Measurements from ENCODE around the gene MAP3K12.

Gene MAP3K12

DNA sequence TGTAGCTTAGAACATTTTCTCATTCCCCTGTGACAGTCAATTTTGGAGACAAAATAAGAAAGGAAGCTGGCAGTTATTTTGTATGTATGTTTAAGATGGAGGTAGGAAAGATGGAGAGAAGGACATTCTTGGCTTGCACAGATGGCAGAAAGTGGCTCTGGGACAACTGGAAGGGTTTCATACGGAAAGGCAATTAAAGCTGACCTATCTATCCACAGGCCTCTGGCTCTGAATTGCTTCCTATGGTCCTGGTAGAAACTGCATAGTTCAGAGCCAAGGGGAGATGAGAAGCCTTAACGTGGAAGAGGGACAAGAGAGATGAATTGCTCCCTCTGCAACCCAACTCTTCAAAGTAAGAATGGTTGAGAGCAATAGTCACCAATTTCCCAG is 16.0 kb upstream of the MAP3K12 start:
- Histone ChIP-seq H3K4me1 (ENCODE audit: insufficient read depth, low read length, severe bottlenecking) (no peaks in the 10 kb centered on the region), H3K4me2 (ENCODE audit: low read length) (no peak overlapping the region), H3K79me2 (ENCODE audit: insufficient read depth, low read length) (no peaks in the 10 kb centered on the region), H3K9me3 (ENCODE audit: low read length) (no peaks in the 10 kb centered on the region), H4K20me1 (ENCODE audit: insufficient read depth, low read length) (no peaks in the 10 kb centered on the region), H3K36me3 (ENCODE audit: insufficient read depth, low read length) (peaks cover 38% of the 10 kb centered on the region), H3K27me3 (ENCODE audit: insufficient read depth, low read length) (no peaks in the 10 kb centered on the region), H3K4me3 (ENCODE audit: low read depth, low read length, poor library complexity, severe bottlenecking) (no peak overlapping the region), H3K27ac (ENCODE audit: low read depth, low read length, poor library complexity, severe bottlenecking) (no peak overlapping the region), H3F3A (ENCODE audit: insufficient read depth, low read length) (no peaks in the 10 kb centered on the region), H3K9ac (ENCODE audit: low read length) (no peak overlapping the region), H2AFZ (ENCODE audit: low read length) (no peak overlapping the region), H3K9me2 (ENCODE audit: low read depth, low read length) (no peaks in the 10 kb centered on the region)
- TF ChIP-seq, protein P1, sequence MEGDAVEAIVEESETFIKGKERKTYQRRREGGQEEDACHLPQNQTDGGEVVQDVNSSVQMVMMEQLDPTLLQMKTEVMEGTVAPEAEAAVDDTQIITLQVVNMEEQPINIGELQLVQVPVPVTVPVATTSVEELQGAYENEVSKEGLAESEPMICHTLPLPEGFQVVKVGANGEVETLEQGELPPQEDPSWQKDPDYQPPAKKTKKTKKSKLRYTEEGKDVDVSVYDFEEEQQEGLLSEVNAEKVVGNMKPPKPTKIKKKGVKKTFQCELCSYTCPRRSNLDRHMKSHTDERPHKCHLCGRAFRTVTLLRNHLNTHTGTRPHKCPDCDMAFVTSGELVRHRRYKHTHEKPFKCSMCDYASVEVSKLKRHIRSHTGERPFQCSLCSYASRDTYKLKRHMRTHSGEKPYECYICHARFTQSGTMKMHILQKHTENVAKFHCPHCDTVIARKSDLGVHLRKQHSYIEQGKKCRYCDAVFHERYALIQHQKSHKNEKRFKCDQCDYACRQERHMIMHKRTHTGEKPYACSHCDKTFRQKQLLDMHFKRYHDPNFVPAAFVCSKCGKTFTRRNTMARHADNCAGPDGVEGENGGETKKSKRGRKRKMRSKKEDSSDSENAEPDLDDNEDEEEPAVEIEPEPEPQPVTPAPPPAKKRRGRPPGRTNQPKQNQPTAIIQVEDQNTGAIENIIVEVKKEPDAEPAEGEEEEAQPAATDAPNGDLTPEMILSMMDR (IDR thresholded peaks at IDR 0.05; ENCODE audit: low read length), result no peak
- no peak for TF ChIP-seq EZH2 (IDR thresholded peaks at IDR 0.05; ENCODE audit: borderline replicate concordance, low read length)

- TF ChIP-seq EZH2 (IDR thresholded peaks at IDR 0.05; ENCODE audit: borderline replicate concordance, low read length), result no peak
- TF ChIP-seq, protein P1 (IDR thresholded peaks at IDR 0.05; ENCODE audit: low read length), result no peak
- Histone ChIP-seq H3K9me3 (ENCODE audit: low read length) (no peaks in the 10 kb centered on the region), H4K20me1 (ENCODE audit: insufficient read depth, low read length) (no peaks in the 10 kb centered on the region), H3K4me3 (ENCODE audit: low read depth, low read length, poor library complexity, severe bottlenecking) (no peak overlapping the region), H3F3A (ENCODE audit: insufficient read depth, low read length) (no peaks in the 10 kb centered on the region), H3K9ac (ENCODE audit: low read length) (no peak overlapping the region), H2AFZ (ENCODE audit: low read length) (no peak overlapping the region), H3K27me3 (ENCODE audit: insufficient read depth, low read length) (no peaks in the 10 kb centered on the region), H3K36me3 (ENCODE audit: insufficient read depth, low read length) (peaks cover 34% of the 10 kb centered on the region), H3K27ac (ENCODE audit: low read depth, low read length, poor library complexity, severe bottlenecking) (no peak overlapping the region), H3K79me2 (ENCODE audit: insufficient read depth, low read length) (no peaks in the 10 kb centered on the region), H3K4me2 (ENCODE audit: low read length) (no peak overlapping the region), H3K4me1 (ENCODE audit: insufficient read depth, low read length, severe bottlenecking) (no peaks in the 10 kb centered on the region), H3K9me2 (ENCODE audit: low read depth, low read length) (no peaks in the 10 kb centered on the region)
Measured at GRCh38 chr12:53514628-53515290, 15.5 kb upstream of the MAP3K12 start.

GRCh38 chr12:53513712-53514410 is 14.6 kb upstream of the MAP3K12 start:
- Histone ChIP-seq H3F3A (ENCODE audit: insufficient read depth, low read length) (no peaks in the 10 kb centered on the region), H3K79me2 (ENCODE audit: insufficient read depth, low read length) (no peaks in the 10 kb centered on the region), H3K27ac (ENCODE audit: low read depth, low read length, poor library complexity, severe bottlenecking) (no peak overlapping the region), H3K9me2 (ENCODE audit: low read depth, low read length) (no peaks in the 10 kb centered on the region), H3K9ac (ENCODE audit: low read length) (no peak overlapping the region), H3K4me3 (ENCODE audit: low read depth, low read length, poor library complexity, severe bottlenecking) (no peak overlapping the region), H2AFZ (ENCODE audit: low read length) (no peak overlapping the region), H3K4me1 (ENCODE audit: insufficient read depth, low read length, severe bottlenecking) (no peaks in the 10 kb centered on the region), H3K9me3 (ENCODE audit: low read length) (no peaks in the 10 kb centered on the region), H4K20me1 (ENCODE audit: insufficient read depth, low read length) (no peaks in the 10 kb centered on the region), H3K36me3 (ENCODE audit: insufficient read depth, low read length) (peaks cover 34% of the 10 kb centered on the region), H3K4me2 (ENCODE audit: low read length) (no peak overlapping the region), H3K27me3 (ENCODE audit: insufficient read depth, low read length) (no peaks in the 10 kb centered on the region)
- no peak for TF ChIP-seq EZH2 (IDR thresholded peaks at IDR 0.05; ENCODE audit: borderline replicate concordance, low read length)
- TF ChIP-seq, protein P1 (IDR thresholded peaks at IDR 0.05; ENCODE audit: low read length), result no peak
